SU-DHL-6 (cell line): ENCODE results near the gene ISLR.

Experiments used
- H2AFZ ChIP-seq: fragments of 200-600 bp; sonication (generic); 2 replicates; pipeline ENCODE4 v1.6.1; 2014; ENCODE audit warnings: low read depth, mild to moderate bottlenecking, moderate library complexity, mixed read lengths, antibody characterized with exemption, low read length; ENCODE audit not compliant: severe bottlenecking
- H3F3A ChIP-seq: fragments of 200-600 bp; shearing (Covaris generic); 2 replicates; pipeline ENCODE4 v1.6.0; 2016; ENCODE audit warnings: antibody characterized with exemption, mild to moderate bottlenecking; ENCODE audit not compliant: insufficient read depth
- H3K27ac ChIP-seq: fragments of 200-600 bp; sonication (generic); 2 replicates; pipeline ENCODE4 v1.5.1; 2016; ENCODE audit warnings: low read depth, mild to moderate bottlenecking, low read length, moderate library complexity, mixed read lengths
- H3K27me3 ChIP-seq: fragments of 200-600 bp; sonication (generic), shearing (Covaris generic); 2 replicates; pipeline ENCODE4 v1.6.0; 2014; ENCODE audit warnings: mild to moderate bottlenecking, low read length
- H3K36me3 ChIP-seq: fragments of 200-600 bp; sonication (generic); 2 replicates; pipeline ENCODE4 v1.6.1; 2014; ENCODE audit warnings: mild to moderate bottlenecking, low read length, mixed read lengths
- H3K4me2 ChIP-seq: fragments of 300-600, 200-600 bp; shearing (Covaris generic), sonication (generic); 2 replicates; pipeline ENCODE4 v1.6.0; 2014; ENCODE audit warnings: low read length, low read depth, mild to moderate bottlenecking; ENCODE audit not compliant: poor library complexity, severe bottlenecking
- H3K4me3 ChIP-seq: fragments of 200-600 bp; sonication (generic); 2 replicates; pipeline ENCODE4 v1.5.1; 2014; ENCODE audit warnings: antibody characterized with exemption, low read length, mild to moderate bottlenecking, mixed read lengths; ENCODE audit not compliant: insufficient read depth, poor library complexity, severe bottlenecking
- H3K79me2 ChIP-seq: fragments of 200-600 bp; sonication (generic); 2 replicates; pipeline ENCODE4 v1.6.1; 2014; ENCODE audit warnings: mild to moderate bottlenecking, low read length, moderate library complexity; ENCODE audit not compliant: insufficient read depth
- H3K9ac ChIP-seq: fragments of 200-600 bp; sonication (generic); 2 replicates; pipeline ENCODE4 v1.7.0; 2014; ENCODE audit warnings: mild to moderate bottlenecking, low read length
- H3K9me2 ChIP-seq: fragments of 200-600 bp; sonication (generic); replicated peaks from 2 replicates; pipeline ENCODE4 v1.6.1; 2014; ENCODE audit warnings: low read length; ENCODE audit not compliant: insufficient read depth
- H3K9me3 ChIP-seq: fragments of 200-600 bp; sonication (generic); 2 replicates; pipeline ENCODE4 v1.6.1; 2014; ENCODE audit warnings: low read length, mixed read lengths; ENCODE audit not compliant: insufficient read depth
- H4K20me1 ChIP-seq: fragments of 200-600 bp; sonication (generic); 2 replicates; pipeline ENCODE4 v1.6.1; 2014; ENCODE audit warnings: low read depth, mild to moderate bottlenecking, antibody characterized with exemption, low read length, moderate library complexity, mixed read lengths
- EZH2phosphoT487 ChIP-seq: fragments of 200-600 bp; sonication (generic), shearing (Covaris generic); conservative IDR thresholded peaks from 2 replicates; pipeline ENCODE4 v1.6.1; 2018; ENCODE audit warnings: mild to moderate bottlenecking, antibody characterized with exemption, low read length, moderate library complexity, mixed read lengths
- TF ChIP-seq, protein P1 (sequence below): fragments of 200-600 bp; sonication (generic); IDR thresholded peaks from one replicate; pipeline ENCODE4 v1.5.1; 2017; ENCODE audit warnings: antibody characterized with exemption, mild to moderate bottlenecking, low read length, moderate library complexity; ENCODE audit not compliant: insufficient read depth, poor library complexity, severe bottlenecking

Gene ISLR

DNA sequence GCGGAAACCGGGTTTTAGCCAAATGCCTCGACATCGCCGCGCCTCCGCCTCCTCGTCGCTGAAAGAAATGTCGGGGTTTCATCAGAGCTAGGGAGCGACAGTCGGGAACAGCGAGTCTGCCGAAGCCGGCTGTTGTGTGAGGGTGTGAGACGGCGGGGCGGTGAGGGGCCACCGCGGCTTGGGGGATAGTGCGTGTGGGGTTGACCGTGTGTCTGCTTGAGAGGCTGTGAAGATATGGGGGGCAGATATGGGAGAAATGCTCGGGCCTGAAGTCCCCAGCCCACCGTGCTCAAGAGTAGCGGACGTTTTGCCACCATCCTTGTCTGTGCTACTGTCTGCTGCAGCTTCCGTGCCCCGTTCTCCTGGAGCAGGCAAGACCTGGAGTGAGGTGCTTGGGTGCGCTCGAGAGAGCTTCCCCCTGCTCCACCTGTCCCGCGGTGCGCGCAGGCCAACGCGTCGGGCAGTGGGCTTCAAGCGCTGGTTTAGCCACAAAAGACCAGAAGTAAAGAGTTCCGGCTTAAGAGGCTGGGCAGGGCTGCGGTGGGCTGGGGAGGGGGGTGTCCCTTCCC lies 43.8 kb upstream of the ISLR start:
- no peaks in the 10 kb centered on the region for H3K36me3 ChIP-seq
- H3F3A ChIP-seq: no peaks in the 10 kb centered on the region
- TF ChIP-seq, protein P1, sequence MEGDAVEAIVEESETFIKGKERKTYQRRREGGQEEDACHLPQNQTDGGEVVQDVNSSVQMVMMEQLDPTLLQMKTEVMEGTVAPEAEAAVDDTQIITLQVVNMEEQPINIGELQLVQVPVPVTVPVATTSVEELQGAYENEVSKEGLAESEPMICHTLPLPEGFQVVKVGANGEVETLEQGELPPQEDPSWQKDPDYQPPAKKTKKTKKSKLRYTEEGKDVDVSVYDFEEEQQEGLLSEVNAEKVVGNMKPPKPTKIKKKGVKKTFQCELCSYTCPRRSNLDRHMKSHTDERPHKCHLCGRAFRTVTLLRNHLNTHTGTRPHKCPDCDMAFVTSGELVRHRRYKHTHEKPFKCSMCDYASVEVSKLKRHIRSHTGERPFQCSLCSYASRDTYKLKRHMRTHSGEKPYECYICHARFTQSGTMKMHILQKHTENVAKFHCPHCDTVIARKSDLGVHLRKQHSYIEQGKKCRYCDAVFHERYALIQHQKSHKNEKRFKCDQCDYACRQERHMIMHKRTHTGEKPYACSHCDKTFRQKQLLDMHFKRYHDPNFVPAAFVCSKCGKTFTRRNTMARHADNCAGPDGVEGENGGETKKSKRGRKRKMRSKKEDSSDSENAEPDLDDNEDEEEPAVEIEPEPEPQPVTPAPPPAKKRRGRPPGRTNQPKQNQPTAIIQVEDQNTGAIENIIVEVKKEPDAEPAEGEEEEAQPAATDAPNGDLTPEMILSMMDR: no peak
- TF ChIP-seq EZH2phosphoT487: no peak
- H3K9me2 ChIP-seq: no peaks in the 10 kb centered on the region
- no peaks in the 10 kb centered on the region for H4K20me1 ChIP-seq
- H3K9ac ChIP-seq: no peak overlapping the region
- no peaks in the 10 kb centered on the region for H3K79me2 ChIP-seq
- no peak overlapping the region for H2AFZ ChIP-seq
- no peak overlapping the region for H3K27ac ChIP-seq
- H3K27me3 ChIP-seq: no peaks in the 10 kb centered on the region
- no peak overlapping the region for H3K4me3 ChIP-seq
- H3K4me2 ChIP-seq: no peak overlapping the region
- no peaks in the 10 kb centered on the region for H3K9me3 ChIP-seq

DNA sequence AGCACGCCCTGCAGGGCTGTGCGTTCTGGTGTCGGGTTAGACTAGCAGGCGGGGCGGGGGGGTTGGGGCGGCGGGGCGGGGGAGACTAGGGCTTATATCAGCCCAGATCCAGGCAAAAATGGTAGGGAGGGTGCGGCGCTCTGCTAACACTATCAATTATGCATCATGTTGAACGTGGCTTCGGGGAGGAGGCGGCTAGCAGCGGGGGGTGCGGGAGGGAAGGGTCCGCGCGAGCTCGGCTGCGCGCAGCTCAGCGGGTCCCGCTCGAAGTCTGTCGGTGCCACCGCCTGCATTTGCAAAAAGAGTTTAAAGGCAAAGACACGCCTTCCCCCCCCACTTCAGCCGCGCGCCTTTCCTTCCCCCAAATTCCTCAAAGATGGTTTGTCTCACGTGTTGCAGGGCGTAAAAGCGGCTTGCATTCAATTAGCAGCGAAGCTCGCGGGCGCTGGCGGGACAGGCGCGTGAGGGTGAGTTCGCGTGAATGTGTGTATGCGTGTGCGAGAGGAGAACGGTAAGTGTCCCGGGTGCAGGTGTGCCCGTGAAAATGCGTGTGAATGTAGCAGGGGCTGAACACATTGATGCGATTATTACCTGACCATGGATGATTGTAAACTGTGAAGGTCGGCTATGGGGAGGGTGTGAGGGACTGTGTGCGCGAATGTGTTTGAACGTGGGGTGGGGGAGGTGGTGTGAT lies 43.2 kb upstream of the ISLR start, which contains the start of gene ISLR2:
Gene ISLR2 (plus strand): TSS at position 432 of the 694 bp plus-strand sequence. CDS start 2,169 bp downstream, outside the sequence.
- H3K27ac ChIP-seq: no peak within 1 kb of the TSS
- H3K9me2 ChIP-seq: no peaks in the 10 kb centered on the region
- H3K79me2 ChIP-seq: no peaks in the 10 kb centered on the region
- H3K4me2 ChIP-seq: no peak within 1 kb of the TSS
- H3K36me3 ChIP-seq: no peaks in the 10 kb centered on the region
- H3K4me3 ChIP-seq: no peak within 1 kb of the TSS
- H2AFZ ChIP-seq: no peak within 1 kb of the TSS
- no peaks in the 10 kb centered on the region for H3K27me3 ChIP-seq
- no peaks in the 10 kb centered on the region for H3F3A ChIP-seq
- no peak for TF ChIP-seq EZH2phosphoT487
- TF ChIP-seq, protein P1: no peak
- H3K9ac ChIP-seq: no peak within 1 kb of the TSS
- no peaks in the 10 kb centered on the region for H4K20me1 ChIP-seq
- H3K9me3 ChIP-seq: no peaks in the 10 kb centered on the region

DNA sequence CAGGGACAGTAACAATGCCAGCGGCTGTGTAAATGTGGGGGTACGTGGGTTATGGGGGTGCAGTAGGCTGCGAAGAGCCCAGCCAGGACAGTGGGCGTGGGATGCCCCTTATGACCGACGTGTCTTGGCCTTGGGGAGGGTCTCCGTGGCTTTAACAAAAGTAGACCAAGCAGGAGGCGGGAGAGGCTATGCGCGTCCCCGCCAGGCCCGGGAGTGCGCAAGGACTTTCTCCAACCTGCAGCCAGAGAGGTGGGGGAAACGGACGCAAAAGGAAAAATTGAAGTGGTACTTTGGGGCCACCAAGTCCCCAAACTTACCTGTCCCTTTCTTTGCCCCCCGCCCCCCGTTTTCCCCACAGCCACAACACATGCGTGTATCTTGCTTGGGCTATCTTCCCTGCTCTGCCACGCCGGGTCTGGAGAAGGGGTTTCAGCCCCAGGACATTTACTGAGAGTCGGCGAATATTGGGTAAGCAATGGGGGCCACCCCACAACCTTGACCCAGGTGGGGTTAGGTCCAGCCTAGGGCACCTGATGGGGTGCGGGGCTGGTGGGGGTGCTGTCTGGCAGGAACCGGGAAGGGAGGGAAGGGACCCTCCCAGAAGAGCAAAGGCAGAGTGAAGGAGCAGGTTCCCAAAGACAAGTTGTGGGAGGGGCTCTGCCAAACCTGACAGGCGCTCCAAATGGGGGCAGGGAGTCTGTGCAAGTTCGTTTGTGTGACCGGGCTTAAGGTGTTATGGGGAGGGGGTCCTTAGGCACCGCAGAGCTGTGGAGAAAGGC lies 42.5 kb upstream of the ISLR start:
- Histone ChIP-seq H2AFZ (no peak overlapping the region), H4K20me1 (no peaks in the 10 kb centered on the region), H3K4me3 (no peak overlapping the region), H3K9me2 (no peaks in the 10 kb centered on the region), H3K79me2 (no peaks in the 10 kb centered on the region), H3K9ac (no peak overlapping the region), H3F3A (no peaks in the 10 kb centered on the region), H3K27me3 (no peaks in the 10 kb centered on the region), H3K27ac (no peak overlapping the region), H3K9me3 (no peaks in the 10 kb centered on the region), H3K4me2 (no peak overlapping the region), H3K36me3 (no peaks in the 10 kb centered on the region)
- no peak for TF ChIP-seq EZH2phosphoT487
- TF ChIP-seq, protein P1: no peak
